HepG2 (cell line): ENCODE data around the gene CXorf38. TPM values are rescaled to one million over a fixed set of nuclear protein-coding genes. Genes with fewer than 3 reads are reported as not detected.

Source experiments
- ATAC-seq: fragments of 200-7000 bp; cut with Tn5 transposase; 3 replicates; pipeline ENCODE4 v1.9.1; 2020; ENCODE audit warnings: mild to moderate bottlenecking, moderate library complexity
- BruUV-seq: library from RNA; stranded (reverse); fragments of 400-500 nt; replicated peaks from 2 replicates; lab custom pipeline; 2021; lab: Mats Ljungman, UMichigan
- CTCF ChIA-PET: fragments of 300-600 bp; formaldehyde crosslinking; extraction: SDS; loops from one replicate; lab custom pipeline; 2021; ENCODE audit warnings: low total read pairs, inconsistent platforms, low intra/inter-chr PET ratio; lab: Yijun Ruan, JAX
- POLR2A ChIA-PET: fragments of 350-600 bp; sonication (Branson Sonifier 250); formaldehyde crosslinking; loops from one replicate; lab custom pipeline; 2020; ENCODE audit warnings: antibody characterized with exemption, inconsistent platforms; lab: Yijun Ruan, JAX
- DNase-seq: peaks from one replicate; pipeline ENCODE4 v3.0.0-alpha.2; 2015; ENCODE audit warnings: low spot score
- FAIRE-seq: peaks from 3 replicates; lab custom pipeline; 2011; peaks lifted over from hg19 to GRCh38; lab: Jason Lieb, UNC
- H2AFZ ChIP-seq: one replicate; pipeline ENCODE4 v1.6.1; 2011; ENCODE audit warnings: low read length, inconsistent platforms
- H3K27ac ChIP-seq: fragments of 300-600 bp; 3 replicates; pipeline ENCODE4 v1.8.0; 2011; ENCODE audit warnings: mixed run types, mild to moderate bottlenecking, mixed read lengths, low read length, inconsistent platforms; ENCODE audit not compliant: insufficient read depth; ENCODE audit errors: extremely low read length
- H3K27me3 ChIP-seq, 2 experiments: fragments of 200-600 bp in 1 of 2; 2 replicates in 1 of 2; 3 replicates in 1 of 2; pipeline versions ENCODE4 v1.6.0 to v1.8.0; 2011; ENCODE audit warnings: low read length in 2 of 2, mild to moderate bottlenecking in 2 of 2, moderate library complexity in 2 of 2, inconsistent platforms in 1 of 2; ENCODE audit not compliant: insufficient read depth in 2 of 2, control insufficient read depth in 1 of 2
- H3K36me3 ChIP-seq, 2 experiments: fragments of 200-600 bp in 1 of 2; replicated peaks in 1 of 2; 2 replicates in 1 of 2; 3 replicates in 1 of 2; pipeline versions ENCODE4 v1.5.1 to v1.8.0; 2011; ENCODE audit warnings: low read length in 2 of 2, inconsistent platforms in 1 of 2; ENCODE audit not compliant: insufficient read depth in 2 of 2, control insufficient read depth in 1 of 2
- H3K4me1 ChIP-seq: 2 replicates; pipeline ENCODE4 v1.5.1; 2012; ENCODE audit warnings: low read length, inconsistent platforms; ENCODE audit not compliant: insufficient read depth
- H3K4me2 ChIP-seq: 2 replicates; pipeline ENCODE4 v1.6.0; 2011; ENCODE audit warnings: low read depth, low read length, inconsistent platforms
- H3K4me3 ChIP-seq, 3 experiments: fragments of 200-600 bp in 1 of 3; sonication (generic), shearing (Covaris generic) in 1 of 3; replicated peaks in 1 of 3; 2 replicates each; pipeline ENCODE4 v1.5.1; 2011 to 2016; ENCODE audit warnings: low read length in 3 of 3, inconsistent platforms in 2 of 3, low read depth in 2 of 3, mild to moderate bottlenecking in 2 of 3, control low read depth in 1 of 3, mixed read lengths in 1 of 3; ENCODE audit not compliant: insufficient read depth in 1 of 3
- H3K79me2 ChIP-seq: one replicate; pipeline ENCODE4 v1.6.1; 2011; ENCODE audit warnings: low read length, inconsistent platforms; ENCODE audit not compliant: insufficient read depth
- H3K9ac ChIP-seq: 2 replicates; pipeline ENCODE4 v1.6.0; 2011; ENCODE audit warnings: mild to moderate bottlenecking, low read depth, low read length, inconsistent platforms; ENCODE audit not compliant: insufficient read depth
- H3K9me3 ChIP-seq: 2 replicates; pipeline ENCODE4 v1.5.1; 2012; ENCODE audit warnings: mild to moderate bottlenecking, low read length
- H4K20me1 ChIP-seq: 2 replicates; pipeline ENCODE4 v1.6.0; 2011; ENCODE audit warnings: inconsistent platforms, mild to moderate bottlenecking, low read length, moderate library complexity; ENCODE audit not compliant: insufficient read depth
- FOXC1 ChIP-seq: sonication (generic); formaldehyde crosslinking; IDR thresholded peaks from 2 replicates; pipeline ENCODE4 v1.8.0; 2022; ENCODE audit warnings: mild to moderate bottlenecking, missing genetic modification reagents, borderline replicate concordance
- KLF9 ChIP-seq: IDR thresholded peaks from 2 replicates; pipeline ENCODE4 v1.6.1; 2016; ENCODE audit warnings: low read depth
- KMT2A ChIP-seq: sonication (generic); formaldehyde crosslinking; IDR thresholded peaks from 2 replicates; pipeline ENCODE4 v1.4.0; 2020; ENCODE audit warnings: missing genetic modification reagents
- MATR3 ChIP-seq: sonication (generic); formaldehyde crosslinking; IDR thresholded peaks from 2 replicates; pipeline ENCODE4 v1.4.0; 2020; ENCODE audit warnings: missing genetic modification reagents
- MIER3 ChIP-seq: IDR thresholded peaks from 2 replicates; pipeline ENCODE4 v1.6.1; 2016; ENCODE audit warnings: missing compliant biosample characterization, borderline replicate concordance
- MNT ChIP-seq: fragments of 450-650 bp; IDR thresholded peaks from 2 replicates; pipeline ENCODE4 v1.6.1; 2016
- NCOR1 ChIP-seq: fragments of 200-600 bp; sonication (generic); IDR thresholded peaks from 2 replicates; pipeline ENCODE4 v1.7.0; 2017; ENCODE audit warnings: antibody characterized with exemption, low read length, borderline replicate concordance
- NFIB ChIP-seq: sonication (generic); formaldehyde crosslinking; IDR thresholded peaks from 2 replicates; pipeline ENCODE4 v1.9.0; 2021; ENCODE audit warnings: missing genetic modification reagents, mild to moderate bottlenecking, borderline replicate concordance
- PHF8 ChIP-seq: sonication (generic); formaldehyde crosslinking; IDR thresholded peaks from 2 replicates; pipeline ENCODE4 v1.5.0; 2020; ENCODE audit warnings: missing genetic modification reagents
- ZBTB14 ChIP-seq: sonication (generic); formaldehyde crosslinking; IDR thresholded peaks from 2 replicates; pipeline ENCODE4 v1.4.0; 2020; ENCODE audit warnings: missing genetic modification reagents
- ZBTB38 ChIP-seq: sonication (generic); formaldehyde crosslinking; IDR thresholded peaks from 2 replicates; pipeline ENCODE4 v1.5.1; 2020; ENCODE audit warnings: mild to moderate bottlenecking, missing genetic modification reagents
- ZNF224 ChIP-seq: sonication (generic); formaldehyde crosslinking; IDR thresholded peaks from 2 replicates; pipeline ENCODE4 v1.5.0; 2020; ENCODE audit warnings: mild to moderate bottlenecking, missing genetic modification reagents
- WGBS: methylation state at CpG from one replicate; pipeline ENCODE4 v1.1.6; 2017; ENCODE audit warnings: low lambda C conversion rate; 5-methylcytosine and 5-hydroxymethylcytosine counted together
- in situ Hi-C: cut with HindIII; loops from 2 replicates; pipeline ENCODE4 v1.10.0; 2017; ENCODE audit warnings: low pct_unique_long_range_greater_than_20kb; ENCODE audit not compliant: extremely low pct_ligation_motif_present
- intact Hi-C: fragments of 100-400 bp; cut with micrococcal nuclease; formaldehyde crosslinking; loops from one replicate; pipeline ENCODE4 v1.10.0; 2022; ENCODE audit not compliant: unreplicated experiment
- polyA plus RNA-seq, 8 experiments: library from polyadenylated mRNA; depleted of rRNA in 3 of 8; stranded (reverse) in 7 of 8; unstranded in 1 of 8; fragments of >200 nt; fragmentation: Illumina TruSeq in 4 of 8; extraction: Trizol in 4 of 8; gene quantifications; 2 replicates each; pipeline versions ENCODE4 v1.2.1 to v1.2.3, GENCODE V29; 2011 to 2016; ENCODE audit warnings: low read depth in 4 of 8, missing spikeins in 1 of 8, mixed read lengths in 1 of 8; ENCODE audit not compliant: insufficient read depth in 1 of 8
- total RNA-seq, 5 experiments: library from RNA; depleted of rRNA; stranded (reverse); fragments of >200 nt; fragmentation: Illumina TruSeq; extraction: Trizol; gene quantifications; 2 replicates each; pipeline ENCODE4 v1.2.3, GENCODE V29; 2016; ENCODE audit warnings: low read depth in 1 of 5
- TF ChIP-seq, protein P1 (sequence below): sonication (generic); formaldehyde crosslinking; IDR thresholded peaks from 2 replicates; pipeline ENCODE4 v1.9.0; 2022; ENCODE audit warnings: low read depth, missing genetic modification reagents

Gene CXorf38
- total and polyA plus RNA-seq, 2 of the 13 experiments (the other 11 are each of a cell fraction or from before 2014, with no cell fraction given): 4.6 to 6.7 TPM

DNA sequence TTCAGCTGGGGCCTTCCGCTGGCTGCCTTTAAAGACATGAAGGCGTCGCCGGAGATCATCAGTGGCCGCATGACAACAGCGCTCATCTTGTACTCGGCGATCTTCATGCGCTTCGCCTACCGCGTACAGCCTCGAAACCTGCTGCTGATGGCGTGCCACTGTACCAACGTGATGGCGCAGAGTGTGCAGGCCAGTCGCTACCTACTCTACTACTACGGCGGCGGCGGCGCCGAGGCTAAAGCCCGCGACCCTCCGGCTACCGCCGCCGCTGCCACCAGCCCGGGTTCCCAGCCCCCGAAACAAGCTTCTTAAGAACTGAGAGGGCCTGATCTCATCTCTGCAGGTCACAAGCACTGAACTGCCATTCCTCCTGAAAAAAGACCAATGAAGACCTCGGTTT is 23.7 kb downstream of the CXorf38 start (continued):
- TF ChIP-seq ZBTB14 (no peak), NCOR1 (no peak), ZNF224 (CRISPR knock-in tag) (no peak), KLF9 (CRISPR knock-in tag) (no peak), ZBTB38 (CRISPR knock-in tag) (no peak), PHF8 (CRISPR knock-in tag) (no peak)
- TF ChIP-seq, protein P1, sequence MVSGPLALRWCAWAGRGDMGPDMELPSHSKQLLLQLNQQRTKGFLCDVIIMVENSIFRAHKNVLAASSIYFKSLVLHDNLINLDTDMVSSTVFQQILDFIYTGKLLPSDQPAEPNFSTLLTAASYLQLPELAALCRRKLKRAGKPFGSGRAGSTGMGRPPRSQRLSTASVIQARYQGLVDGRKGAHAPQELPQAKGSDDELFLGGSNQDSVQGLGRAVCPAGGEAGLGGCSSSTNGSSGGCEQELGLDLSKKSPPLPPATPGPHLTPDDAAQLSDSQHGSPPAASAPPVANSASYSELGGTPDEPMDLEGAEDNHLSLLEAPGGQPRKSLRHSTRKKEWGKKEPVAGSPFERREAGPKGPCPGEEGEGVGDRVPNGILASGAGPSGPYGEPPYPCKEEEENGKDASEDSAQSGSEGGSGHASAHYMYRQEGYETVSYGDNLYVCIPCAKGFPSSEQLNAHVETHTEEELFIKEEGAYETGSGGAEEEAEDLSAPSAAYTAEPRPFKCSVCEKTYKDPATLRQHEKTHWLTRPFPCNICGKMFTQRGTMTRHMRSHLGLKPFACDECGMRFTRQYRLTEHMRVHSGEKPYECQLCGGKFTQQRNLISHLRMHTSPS (CRISPR knock-in tag): no peak

GRCh38 chrX:40623139-40623536 is 24.2 kb downstream of the CXorf38 start, which contains the start of gene MPC1L:
Gene MPC1L (plus strand): TSS chrX:40623428. CDS start chrX:40623566, 138 bp downstream.
- Histone ChIP-seq H3K4me3 (no peak within 1 kb of the TSS), H3K4me1 (peaks cover 2% of the 10 kb centered on the region), H4K20me1 (no peaks in the 10 kb centered on the region), H3K36me3 (no peaks in the 10 kb centered on the region; a peak in 1 of 5 replicates), H3K27ac (no peak within 1 kb of the TSS), H3K9me3 (no peaks in the 10 kb centered on the region), H2AFZ (no peak within 1 kb of the TSS), H3K27me3 (no peaks in the 10 kb centered on the region), H3K9ac (no peak within 1 kb of the TSS), H3K4me2 (no peak within 1 kb of the TSS), H3K79me2 (no peaks in the 10 kb centered on the region)
- over 99% methylated on average over 16 of the region's 38 CpGs for WGBS
- in situ Hi-C loops: no loop called here
- ChIA-PET POLR2A (no interaction called here), CTCF (no interaction called here)
- TF ChIP-seq MATR3 (CRISPR knock-in tag) (no peak), MIER3 (no peak), FOXC1 (no peak), NFIB (CRISPR knock-in tag) (no peak), KMT2A (CRISPR knock-in tag) (no peak), MNT (no peak)
- no peak for FAIRE-seq
- intact Hi-C loops: no loop called here
- BruUV-seq: no TSS peak
- no peak for DNase-seq
- no peak for ATAC-seq
